ENCODE results near the gene LEP.

The LEP gene

GRCh38 chr7:128240696-128241386 is at the start of gene LEP:
TSS of gene LEP (plus strand) at chr7:128241278. CDS start at chr7:128252019, 10,741 bp downstream.
- DNase-seq (ENCODE audit: low read depth) = no peak

- no peak for DNase-seq (ENCODE audit: low read depth)
Measured at GRCh38 chr7:128192497-128193142, 48.5 kb upstream of the LEP start.

GRCh38 chr7:128194533-128195282 is 46.4 kb upstream of the LEP start:
- DNase-seq (ENCODE audit: low read depth) = no peak

- peak; percentile 29 for DNase-seq (ENCODE audit: low read depth)
Measured at GRCh38 chr7:128197589-128197988, 43.5 kb upstream of the LEP start.

- DNase-seq (ENCODE audit: low read depth) = no peak
Measured at GRCh38 chr7:128197989-128198580, 43.0 kb upstream of the LEP start.

GRCh38 chr7:128200376-128200775 is 40.7 kb upstream of the LEP start:
- no peak for DNase-seq (ENCODE audit: low read depth)

GRCh38 chr7:128201067-128201689 is 39.9 kb upstream of the LEP start:
- DNase-seq (ENCODE audit: low read depth) = no peak

- DNase-seq (ENCODE audit: low read depth) = no peak
Measured at GRCh38 chr7:128201690-128202085, 39.4 kb upstream of the LEP start.

GRCh38 chr7:128202287-128202957 is 38.7 kb upstream of the LEP start:
- DNase-seq (ENCODE audit: low read depth) = no peak

- no peak for DNase-seq (ENCODE audit: low read depth)
Measured at GRCh38 chr7:128203047-128203491, 38.0 kb upstream of the LEP start.

GRCh38 chr7:128203710-128204214 is 37.3 kb upstream of the LEP start:
- no peak for DNase-seq (ENCODE audit: low read depth)

- DNase-seq (ENCODE audit: low read depth) = no peak
Measured at GRCh38 chr7:128204455-128204854, 36.6 kb upstream of the LEP start.

- DNase-seq (ENCODE audit: low read depth) = no peak
Measured at GRCh38 chr7:128205068-128205467, 36.0 kb upstream of the LEP start.

GRCh38 chr7:128206017-128206746 is 34.9 kb upstream of the LEP start:
- DNase-seq (ENCODE audit: low read depth) = no peak

- DNase-seq (ENCODE audit: low read depth) = no peak
Measured at GRCh38 chr7:128206747-128207500, 34.2 kb upstream of the LEP start.

- no peak for DNase-seq (ENCODE audit: low read depth)
Measured at GRCh38 chr7:128207609-128208008, 33.5 kb upstream of the LEP start.

GRCh38 chr7:128209229-128210035 is 31.6 kb upstream of the LEP start:
- peak; percentile 78 for DNase-seq (ENCODE audit: low read depth)

- DNase-seq (ENCODE audit: low read depth) = no peak
Measured at GRCh38 chr7:128210036-128210347, 31.1 kb upstream of the LEP start.
